ENCODE measurements around the gene TTPAL. TPM values are rescaled to one million over a fixed set of nuclear protein-coding genes. Genes with fewer than 3 reads are reported as not detected.
A peak's percentile ranks its signal among the peaks of the same experiment; 100 is the strongest.

Gene TTPAL
- total and polyA plus RNA-seq, 2 donors (not counting 1 experiment from before 2014, with no cell fraction given): 11.9 to 12.6 TPM

- Histone ChIP-seq H2AFZ (ENCODE audit: low read length) (no peak overlapping the region), H4K20me1 (ENCODE audit: control insufficient read depth, extremely low read depth, insufficient read depth, low read length) (no peaks in the 10 kb centered on the region), H3K4me1 (ENCODE audit: control insufficient read depth, extremely low read depth, insufficient read depth, low read length) (no peaks in the 10 kb centered on the region), H3K79me2 (ENCODE audit: control insufficient read depth, insufficient read depth, low read length) (no peaks in the 10 kb centered on the region), H3K9me3 (ENCODE audit: control insufficient read depth, insufficient read depth, low read depth, low read length) (no peaks in the 10 kb centered on the region), H3K36me3 (ENCODE audit: control insufficient read depth, insufficient read depth, low read length) (no peaks in the 10 kb centered on the region), H3K9ac (ENCODE audit: insufficient read depth, low read length) (no peak overlapping the region), H3K27ac (ENCODE audit: insufficient read depth, low read length) (no peak overlapping the region), H3K4me2 (ENCODE audit: extremely low read depth, insufficient read depth, low read length) (no peak overlapping the region), H3K27me3 (ENCODE audit: control insufficient read depth, insufficient read depth, low read length) (peaks cover 3% of the 10 kb centered on the region), H3K4me3 (replicated peaks in 1 of 4; ENCODE audit: control extremely low read depth in 1 of 4, insufficient read depth in 1 of 4, low read depth in 3 of 4, low read length in 4 of 4) (no peak overlapping the region)
- peak in 1 of 2 donors; percentile 11 for DNase-seq (ENCODE audit: low read depth in 2 of 2)
- no peak for TF ChIP-seq EZH2 (IDR thresholded peaks at IDR 0.05; ENCODE audit: low read length, missing control alignments)
- no peak for TF ChIP-seq CTCF (conservative IDR thresholded peaks at IDR 0.05 in 1 of 2, IDR thresholded peaks at IDR 0.05 in 1 of 2; ENCODE audit: low read depth in 1 of 2, low read length in 2 of 2)
Observed at GRCh38 chr20:44433751-44434538, 41.7 kb upstream of the TTPAL start.

DNA sequence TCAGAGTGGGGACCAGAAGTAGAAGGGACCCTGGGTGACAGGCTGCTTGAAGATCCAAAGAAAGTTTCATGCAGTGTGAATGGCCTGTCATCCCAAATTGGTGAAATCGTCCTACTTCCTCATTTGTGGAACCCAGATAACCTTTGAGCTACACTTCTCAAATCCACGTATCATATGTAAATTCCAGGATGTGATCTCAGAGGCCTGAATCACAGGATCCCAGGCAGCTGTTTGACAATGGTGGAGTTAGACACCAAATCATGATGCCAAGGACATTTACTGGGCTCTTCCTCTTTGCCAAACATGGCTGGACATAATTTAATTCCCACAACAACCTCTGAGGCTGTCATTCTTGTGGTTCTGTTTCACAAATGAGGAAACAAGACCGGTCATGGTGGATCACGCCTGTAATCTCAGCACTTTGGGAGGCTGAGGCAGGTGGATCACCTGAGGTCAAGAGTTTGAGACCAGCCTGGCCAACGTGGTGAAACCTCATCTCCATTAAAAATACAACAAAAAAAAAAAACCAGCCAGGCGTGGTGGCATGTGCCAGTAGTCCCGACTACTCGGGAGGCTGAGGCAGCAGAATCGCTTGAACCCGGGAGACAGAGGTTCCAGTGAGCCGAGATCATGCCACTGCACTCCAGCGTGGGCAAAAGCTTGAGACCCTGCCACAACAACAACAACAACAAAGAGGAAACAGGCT is 39.9 kb upstream of the TTPAL start:
- no peak overlapping the region for H2AFZ ChIP-seq (ENCODE audit: low read length)
- no peaks in the 10 kb centered on the region for H3K4me1 ChIP-seq (ENCODE audit: control insufficient read depth, extremely low read depth, insufficient read depth, low read length)
- no peak overlapping the region for H3K9ac ChIP-seq (ENCODE audit: insufficient read depth, low read length)
- DNase-seq (ENCODE audit: low read depth in 2 of 2): no peak
- no peaks in the 10 kb centered on the region for H4K20me1 ChIP-seq (ENCODE audit: control insufficient read depth, extremely low read depth, insufficient read depth, low read length)
- no peaks in the 10 kb centered on the region for H3K9me3 ChIP-seq (ENCODE audit: control insufficient read depth, insufficient read depth, low read depth, low read length)
- TF ChIP-seq EZH2 (IDR thresholded peaks at IDR 0.05; ENCODE audit: low read length, missing control alignments) (no peak), CTCF (conservative IDR thresholded peaks at IDR 0.05 in 1 of 2, IDR thresholded peaks at IDR 0.05 in 1 of 2; ENCODE audit: low read depth in 1 of 2, low read length in 2 of 2) (no peak)
- H3K27me3 ChIP-seq (ENCODE audit: control insufficient read depth, insufficient read depth, low read length): peaks cover 3% of the 10 kb centered on the region
- H3K27ac ChIP-seq (ENCODE audit: insufficient read depth, low read length): no peak overlapping the region
- no peaks in the 10 kb centered on the region for H3K79me2 ChIP-seq (ENCODE audit: control insufficient read depth, insufficient read depth, low read length)
- no peak overlapping the region for H3K4me2 ChIP-seq (ENCODE audit: extremely low read depth, insufficient read depth, low read length)
- H3K36me3 ChIP-seq (ENCODE audit: control insufficient read depth, insufficient read depth, low read length): no peaks in the 10 kb centered on the region
- H3K4me3 ChIP-seq (replicated peaks in 1 of 4; ENCODE audit: control extremely low read depth in 1 of 4, insufficient read depth in 1 of 4, low read depth in 3 of 4, low read length in 4 of 4): no peak overlapping the region

- no peak overlapping the region for H3K9ac ChIP-seq (ENCODE audit: insufficient read depth, low read length)
- no peak overlapping the region for H3K4me2 ChIP-seq (ENCODE audit: extremely low read depth, insufficient read depth, low read length)
- H3K36me3 ChIP-seq (ENCODE audit: control insufficient read depth, insufficient read depth, low read length): no peaks in the 10 kb centered on the region
- no peaks in the 10 kb centered on the region for H3K9me3 ChIP-seq (ENCODE audit: control insufficient read depth, insufficient read depth, low read depth, low read length)
- DNase-seq (ENCODE audit: low read depth in 2 of 2): no peak
- no peak overlapping the region for H2AFZ ChIP-seq (ENCODE audit: low read length)
- H3K4me3 ChIP-seq (replicated peaks in 1 of 4; ENCODE audit: control extremely low read depth in 1 of 4, insufficient read depth in 1 of 4, low read depth in 3 of 4, low read length in 4 of 4): no peak overlapping the region
- H3K79me2 ChIP-seq (ENCODE audit: control insufficient read depth, insufficient read depth, low read length): no peaks in the 10 kb centered on the region
- H3K27ac ChIP-seq (ENCODE audit: insufficient read depth, low read length): no peak overlapping the region
- H4K20me1 ChIP-seq (ENCODE audit: control insufficient read depth, extremely low read depth, insufficient read depth, low read length): no peaks in the 10 kb centered on the region
- no peaks in the 10 kb centered on the region for H3K4me1 ChIP-seq (ENCODE audit: control insufficient read depth, extremely low read depth, insufficient read depth, low read length)
- peaks cover 3% of the 10 kb centered on the region for H3K27me3 ChIP-seq (ENCODE audit: control insufficient read depth, insufficient read depth, low read length)
- TF ChIP-seq CTCF (conservative IDR thresholded peaks at IDR 0.05 in 1 of 2, IDR thresholded peaks at IDR 0.05 in 1 of 2; ENCODE audit: low read depth in 1 of 2, low read length in 2 of 2) (no peak), EZH2 (IDR thresholded peaks at IDR 0.05; ENCODE audit: low read length, missing control alignments) (no peak)
Observed at GRCh38 chr20:44436393-44436792, 39.3 kb upstream of the TTPAL start.

Measured in fibroblast of lung (primary cell).